Stomach (tissue), 9 donors: Measurements from ENCODE around the gene CRABP2. TPM values are rescaled to one million over a fixed set of nuclear protein-coding genes. Genes with fewer than 3 reads are reported as not detected.
A peak's percentile ranks its signal among the peaks of the same experiment; 100 is the strongest.

Experiments
- DNase-seq, 2 donors: peaks; one replicate each; pipeline versions ENCODE4 v3.0.0 to v3.0.0-alpha.2; 2013 to 2019
- H3K27ac ChIP-seq, 5 donors: fragments of 200-600 bp in 4 of 5; sonication (generic) in 4 of 5; one replicate each; pipeline ENCODE4 v1.5.1; 2013 to 2019; ENCODE audit warnings: mild to moderate bottlenecking in 1 of 5, moderate library complexity in 1 of 5
- H3K27me3 ChIP-seq, 3 donors: fragments of 200-600 bp; sonication (generic); one replicate each; pipeline ENCODE4 v1.5.1; 2017 to 2019; ENCODE audit warnings: mixed run types in 1 of 3
- H3K36me3 ChIP-seq, 4 donors: fragments of 200-600 bp; sonication (generic); 1 replicate in 3 of 4; 2 replicates in 1 of 4; pipeline ENCODE4 v1.5.1; 2016 to 2019
- H3K4me1 ChIP-seq, 4 donors: fragments of 200-600 bp; sonication (generic); one replicate each; pipeline ENCODE4 v1.5.1; 2016 to 2019
- H3K4me3 ChIP-seq, 4 donors: fragments of 200-600 bp; sonication (generic) in 3 of 4; one replicate each; pipeline ENCODE4 v1.5.1; 2016 to 2019; ENCODE audit warnings: mild to moderate bottlenecking in 1 of 4
- H3K9me3 ChIP-seq, 4 donors: fragments of 200-600 bp; sonication (generic); one replicate each; pipeline ENCODE4 v1.5.1; 2016 to 2019
- CTCF ChIP-seq, 7 experiments: fragments of 450-650 bp in 4 of 7; fragments of 200-600 bp in 3 of 7; sonication (generic) in 3 of 7; IDR thresholded peaks; one replicate each; pipeline ENCODE4 v1.5.1; 2016 to 2019; ENCODE audit warnings: antibody characterized with exemption in 7 of 7, control low read depth in 2 of 7, mild to moderate bottlenecking in 1 of 7
- EP300 ChIP-seq: sonication (generic); formaldehyde crosslinking; IDR thresholded peaks from one replicate; pipeline ENCODE4 v1.6.1; 2017; ENCODE audit warnings: antibody characterized with exemption
- POLR2A ChIP-seq, 4 donors: fragments of 450-650 bp; IDR thresholded peaks; one replicate each; pipeline ENCODE4 v1.6.1; 2016; ENCODE audit warnings: antibody characterized with exemption in 4 of 4, control low read depth in 2 of 4, mild to moderate bottlenecking in 1 of 4, moderate library complexity in 1 of 4
- POLR2AphosphoS5 ChIP-seq, 3 donors: sonication (generic); formaldehyde crosslinking; IDR thresholded peaks; one replicate each; pipeline ENCODE4 v1.6.1; 2016; ENCODE audit warnings: antibody characterized with exemption in 3 of 3
- WGBS, 5 donors: extraction: QIAGEN DNeasy Blood & Tissue Kit in 3 of 5; methylation state at CpG; one replicate each; pipeline versions ENCODE4 v1.1.5 to v1.1.7; 2013 to 2018; 5-methylcytosine and 5-hydroxymethylcytosine counted together
- intact Hi-C: fragments of 100-400 bp; cut with DNase I; formaldehyde crosslinking; loops from one replicate; pipeline ENCODE4 v1.15.1; 2023; ENCODE audit warnings: low total_unique reads
- polyA plus RNA-seq, 3 donors: library from polyadenylated mRNA; stranded (reverse); fragments of 200-250 nt; gene quantifications; one replicate each; pipeline ENCODE4 v1.2.3, GENCODE V29; 2013
- total RNA-seq, 5 donors: library from RNA; depleted of rRNA; stranded (reverse); fragments of >200 nt; gene quantifications; one replicate each; pipeline versions ENCODE4 v1.1.0 to v1.2.3, GENCODE V29; 2014 to 2016
- donor health status: healthy with polysubstance abuse.
- donor health status: Bipolar disorder and iron deficiency.
- donor health status: healthy.

CRABP2 gene
- total and polyA plus RNA-seq, 8 donors, result 0.72 to 207 (median 6.9) TPM; not detected in 3

- H3K4me1 ChIP-seq, result peaks cover 65 to 95% (median 87%) of the 10 kb centered on the region in 4 donors
- DNase-seq, result peak in 1 of 2 donors; percentile 26
- WGBS, 5 donors, result 50 to 73% (median 57%) methylated on average over 2 of the region's 2 CpGs
- peak overlapping the region; percentile 17 to 38 (median 26) for H3K4me3 ChIP-seq
- no peaks in the 10 kb centered on the region for H3K36me3 ChIP-seq
- peaks cover 0 to 35% (median 16%) of the 10 kb centered on the region in 3 donors for H3K27me3 ChIP-seq
- intact Hi-C loops, result no loop called here
- H3K9me3 ChIP-seq, result no peaks in the 10 kb centered on the region
- TF ChIP-seq POLR2A (IDR thresholded peaks at IDR 0.05) (no peak), CTCF (IDR thresholded peaks at IDR 0.05) (no peak), EP300 (no peak), POLR2AphosphoS5 (IDR thresholded peaks at IDR 0.05) (no peak)
- peak overlapping the region; percentile 61 to 88 (median 82) for H3K27ac ChIP-seq
Measured at GRCh38 chr1:156660752-156661112, 44.7 kb downstream of the CRABP2 start.

GRCh38 chr1:156659988-156660751, 45.2 kb downstream of the CRABP2 start:
- Histone ChIP-seq H3K36me3 (no peaks in the 10 kb centered on the region), H3K4me1 (peaks cover 61 to 90% (median 84%) of the 10 kb centered on the region in 4 donors), H3K4me3 (peak overlapping the region; percentile 10 to 38 (median 21)), H3K9me3 (no peaks in the 10 kb centered on the region), H3K27ac (peak overlapping the region; percentile 61 to 88 (median 82)), H3K27me3 (peaks cover 0 to 40% (median 16%) of the 10 kb centered on the region in 3 donors)
- DNase-seq, result peak; percentile 92 to 98
- 8 to 15% (median 13%) methylated on average over 35 to 38 of the region's 38 CpGs for WGBS, 5 donors
- intact Hi-C loops, result no loop called here
- TF ChIP-seq POLR2A (IDR thresholded peaks at IDR 0.05) (no peak), EP300 (no peak), POLR2AphosphoS5 (IDR thresholded peaks at IDR 0.05) (peak in 1 of 3 donors; percentile 51), CTCF (IDR thresholded peaks at IDR 0.05) (peak in 6 of 7 experiments; percentile 47 to 100 (median 96))

GRCh38 chr1:156659661-156659987, 45.8 kb downstream of the CRABP2 start:
- no peak for DNase-seq
- H3K27me3 ChIP-seq, result peaks cover 0 to 41% (median 19%) of the 10 kb centered on the region in 3 donors
- 17 to 28% (median 28%) methylated on average over 6 of the region's 6 CpGs for WGBS, 5 donors
- intact Hi-C loops, result no loop called here
- H3K36me3 ChIP-seq, result no peaks in the 10 kb centered on the region
- peak overlapping the region; percentile 4 to 38 (median 13) for H3K4me3 ChIP-seq
- H3K4me1 ChIP-seq, result peaks cover 60 to 85% (median 79%) of the 10 kb centered on the region in 4 donors
- no peaks in the 10 kb centered on the region for H3K9me3 ChIP-seq
- TF ChIP-seq POLR2A (IDR thresholded peaks at IDR 0.05) (no peak), POLR2AphosphoS5 (IDR thresholded peaks at IDR 0.05) (no peak), CTCF (IDR thresholded peaks at IDR 0.05) (no peak), EP300 (no peak)
- peak overlapping the region in 4 of 5 donors; percentile 67 to 88 (median 84) for H3K27ac ChIP-seq

- H3K4me3 ChIP-seq, result no peak overlapping the region
- intact Hi-C loops, result no loop called here
- TF ChIP-seq POLR2AphosphoS5 (IDR thresholded peaks at IDR 0.05) (no peak), CTCF (IDR thresholded peaks at IDR 0.05) (no peak), POLR2A (IDR thresholded peaks at IDR 0.05) (no peak), EP300 (no peak)
- H3K36me3 ChIP-seq, result no peaks in the 10 kb centered on the region
- H3K27me3 ChIP-seq, result peaks cover 0 to 47% (median 20%) of the 10 kb centered on the region in 3 donors
- DNase-seq, result peak in 1 of 2 donors; percentile 16
- peaks cover 54 to 79% (median 73%) of the 10 kb centered on the region in 4 donors for H3K4me1 ChIP-seq
- H3K9me3 ChIP-seq, result no peaks in the 10 kb centered on the region
- WGBS, 5 donors, result 65 to 82% (median 79%) methylated on average over 10 of the region's 10 CpGs
- H3K27ac ChIP-seq, result peak overlapping the region in 2 of 5 donors; percentile 67 to 88
Measured at GRCh38 chr1:156658945-156659574, 46.3 kb downstream of the CRABP2 start.
